GM19395 (cell line): ENCODE measurements around the gene WFIKKN2.
A peak's percentile ranks its signal among the peaks of the same experiment; 100 is the strongest.
"Not testable (repeated sequence)": the region's sequence is repeated elsewhere in the genome, so short reads cannot be mapped to it uniquely, and the experiment has no call there.

Experiments used
- ATAC-seq: cut with Tn5 transposase; IDR thresholded peaks from one replicate; pipeline ENCODE4 v1.9.1; 2021; ENCODE audit warnings: mild to moderate bottlenecking, moderate library complexity; ENCODE audit not compliant: unreplicated experiment

WFIKKN2 gene

GRCh38 chr17:50850640-50851039 lies 15.3 kb downstream of the WFIKKN2 start:
- no peak for ATAC-seq

GRCh38 chr17:50853015-50853615 lies 17.7 kb downstream of the WFIKKN2 start:
- ATAC-seq, result no peak

GRCh38 chr17:50853781-50854180 lies 18.4 kb downstream of the WFIKKN2 start:
- no peak for ATAC-seq

- ATAC-seq, result no peak
Measured at GRCh38 chr17:50855708-50856330, 20.4 kb downstream of the WFIKKN2 start.

- no peak for ATAC-seq
Measured at GRCh38 chr17:50856431-50856830, 21.0 kb downstream of the WFIKKN2 start.

GRCh38 chr17:50858486-50859225 lies 23.3 kb downstream of the WFIKKN2 start:
- no peak for ATAC-seq

- not testable (repeated sequence) for ATAC-seq
Measured at GRCh38 chr17:50859727-50860126, 24.3 kb downstream of the WFIKKN2 start.

GRCh38 chr17:50861334-50861676 lies 25.9 kb downstream of the WFIKKN2 start:
- no peak for ATAC-seq

GRCh38 chr17:50861822-50862528 lies 26.6 kb downstream of the WFIKKN2 start:
- no peak for ATAC-seq

GRCh38 chr17:50863221-50863843 lies 27.9 kb downstream of the WFIKKN2 start:
- ATAC-seq, result no peak

GRCh38 chr17:50863931-50864330 lies 28.5 kb downstream of the WFIKKN2 start:
- ATAC-seq, result no peak

- ATAC-seq, result no peak
Measured at GRCh38 chr17:50864747-50865059, 29.3 kb downstream of the WFIKKN2 start.

GRCh38 chr17:50865060-50865867 lies 29.9 kb downstream of the WFIKKN2 start:
- ATAC-seq, result peak; percentile 10

- peak; percentile 6 for ATAC-seq
Measured at GRCh38 chr17:50865868-50866260, 30.5 kb downstream of the WFIKKN2 start.

- ATAC-seq, result peak; percentile 60
Measured at GRCh38 chr17:50866261-50866949, 31.0 kb downstream of the WFIKKN2 start, which contains the start of gene TOB1. TOB1 (minus strand) TSS chr17:50866354; CDS start chr17:50864017, 2,337 bp downstream.

GRCh38 chr17:50866950-50867362 lies 31.6 kb downstream of the WFIKKN2 start:
- ATAC-seq, result peak; percentile 12

GRCh38 chr17:50867363-50868139 lies 32.2 kb downstream of the WFIKKN2 start:
- peak; percentile 50 for ATAC-seq

- ATAC-seq, result no peak
Measured at GRCh38 chr17:50868140-50868438, 32.7 kb downstream of the WFIKKN2 start.

GRCh38 chr17:50868602-50869001 lies 33.2 kb downstream of the WFIKKN2 start:
- ATAC-seq, result no peak
